Aorta (tissue), 5 donors: Measurements from ENCODE around the gene TMEFF2. TPM values are rescaled to one million over a fixed set of nuclear protein-coding genes. Genes with fewer than 3 reads are reported as not detected.
"Not testable (repeated sequence)": the region's sequence is repeated elsewhere in the genome, so short reads cannot be mapped to it uniquely, and the experiment has no call there.

Experiments
- ATAC-seq: fragments of 200-7000 bp; cut with Tn5 transposase; one replicate; pipeline ENCODE4 v1.9.1; 2022; ENCODE audit warnings: moderate library complexity; ENCODE audit not compliant: low FRiP score
- DNase-seq, 2 donors: peaks; one replicate each; pipeline ENCODE4 v3.0.0-alpha.2; 2020
- H3K27ac ChIP-seq, 2 donors: one replicate each; pipeline ENCODE4 v1.5.1; 2013; ENCODE audit warnings: low read length in 2 of 2, mild to moderate bottlenecking in 2 of 2, moderate library complexity in 2 of 2, control low read depth in 1 of 2, inconsistent platforms in 1 of 2, low read depth in 1 of 2
- H3K27me3 ChIP-seq, 2 donors: one replicate each; pipeline ENCODE4 v1.6.1; 2013; ENCODE audit warnings: control low read depth in 1 of 2, low read length in 1 of 2, mild to moderate bottlenecking in 1 of 2, moderate library complexity in 1 of 2; ENCODE audit not compliant: insufficient read depth in 2 of 2, control insufficient read depth in 1 of 2
- H3K36me3 ChIP-seq, 2 donors: one replicate each; pipeline ENCODE4 v1.6.1; 2013; ENCODE audit warnings: control low read depth in 1 of 2, low read length in 1 of 2, mild to moderate bottlenecking in 1 of 2; ENCODE audit not compliant: insufficient read depth in 2 of 2, control insufficient read depth in 1 of 2
- H3K4me1 ChIP-seq, 2 donors: one replicate each; pipeline ENCODE4 v1.6.1; 2013; ENCODE audit warnings: low read length in 2 of 2, control low read depth in 1 of 2, mild to moderate bottlenecking in 1 of 2, moderate library complexity in 1 of 2; ENCODE audit not compliant: insufficient read depth in 2 of 2, control insufficient read depth in 1 of 2
- H3K4me3 ChIP-seq, 2 donors: one replicate each; pipeline ENCODE4 v1.5.1; 2013; ENCODE audit warnings: low read length in 2 of 2, control low read depth in 1 of 2, mild to moderate bottlenecking in 1 of 2
- H3K9me3 ChIP-seq: one replicate; pipeline ENCODE4 v1.6.1; 2013; ENCODE audit warnings: mild to moderate bottlenecking, low read length; ENCODE audit not compliant: control insufficient read depth
- whole genome bisulfite sequencing, 2 donors: extraction: QIAGEN DNeasy Blood & Tissue Kit; methylation state at CpG; one replicate each; pipeline ENCODE4 v1.1.7; 2013; 5-methylcytosine and 5-hydroxymethylcytosine counted together
- intact Hi-C, 2 donors: fragments of 100-400 bp; cut with DNase I; formaldehyde crosslinking; loops; one replicate each; pipeline versions ENCODE4 v1.14.2 to v1.15.0; 2022
- polyA plus RNA-seq, 2 donors: library from polyadenylated mRNA; stranded (reverse); fragments of 200-250 nt; gene quantifications; one replicate each; pipeline ENCODE4 v1.2.3, GENCODE V29; 2013
- total RNA-seq, 2 donors: library from RNA; stranded (reverse); fragmentation: NEBNext Ultra II Directional; extraction: Animal tissue kit (Norgen Biotek cat#: 25700); gene quantifications; one replicate each; pipeline ENCODE4 v1.2.1, GENCODE V29; 2021
- donor health status: healthy with polysubstance abuse.
- donor health status: Bipolar disorder and iron deficiency.
- donor health status: DM: no; HTN: no; CAD: no.
- donor health status: DM: no; HTN: no; CAD: no.
- donor health status: DM: yes; HTN: yes; CAD: no.

The TMEFF2 gene
- total and polyA plus RNA-seq, 4 donors: 0.12 TPM; not detected in 3

DNA sequence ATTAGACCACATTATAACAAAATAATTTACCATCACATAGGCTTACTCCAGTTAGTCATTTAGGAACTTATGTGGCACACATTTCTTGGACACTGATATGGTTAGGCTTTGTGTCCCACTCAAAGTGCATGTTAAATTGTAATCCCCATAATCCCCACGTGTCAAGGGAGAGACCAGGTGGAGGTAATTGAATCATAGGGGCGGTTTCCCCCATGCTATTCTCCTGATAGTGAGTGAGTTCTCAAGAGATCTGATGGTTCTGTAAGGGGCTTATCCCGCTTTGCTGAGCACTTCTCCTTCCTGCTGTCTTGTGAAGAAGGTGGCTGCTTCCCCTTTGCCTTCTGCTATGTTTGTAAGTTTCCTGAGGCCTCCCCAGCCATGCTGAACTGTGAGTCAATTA, 114.6 kb downstream of the TMEFF2 start:
- H3K27ac ChIP-seq, DNase-seq, H3K27me3 ChIP-seq, ATAC-seq, H3K4me1 ChIP-seq, H3K36me3 ChIP-seq, H3K4me3 ChIP-seq, intact Hi-C loops, H3K9me3 ChIP-seq: not testable (repeated sequence)
- WGBS, 2 donors: 84 to 92% methylated on average over 3 of the region's 3 CpGs

DNA sequence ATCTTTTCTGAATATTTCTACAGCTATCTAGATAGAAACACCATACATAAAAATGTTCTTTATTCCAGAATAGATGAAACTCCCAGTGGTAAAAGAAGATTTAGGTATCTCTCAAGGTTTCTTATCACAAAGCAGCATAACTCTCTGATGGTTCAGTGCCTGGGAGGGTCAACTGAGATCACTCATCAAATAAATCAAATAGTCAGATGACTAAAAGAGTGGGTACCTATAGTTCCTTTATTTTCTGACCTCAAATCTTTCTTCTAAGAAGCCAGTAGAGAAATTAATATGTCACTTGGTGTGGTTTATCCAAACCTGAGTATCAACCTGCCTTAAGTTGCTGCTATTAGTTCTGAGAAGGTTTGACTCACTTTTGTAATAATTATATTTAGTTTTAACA, 120.9 kb downstream of the TMEFF2 start:
- Histone ChIP-seq H3K9me3 (no peaks in the 10 kb centered on the region), H3K36me3 (no peaks in the 10 kb centered on the region), H3K27me3 (no peaks in the 10 kb centered on the region), H3K4me1 (no peaks in the 10 kb centered on the region), H3K4me3 (no peak overlapping the region), H3K27ac (no peak overlapping the region)
- ATAC-seq (no peak), DNase-seq (no peak)
- intact Hi-C loops: no loop called here

DNA sequence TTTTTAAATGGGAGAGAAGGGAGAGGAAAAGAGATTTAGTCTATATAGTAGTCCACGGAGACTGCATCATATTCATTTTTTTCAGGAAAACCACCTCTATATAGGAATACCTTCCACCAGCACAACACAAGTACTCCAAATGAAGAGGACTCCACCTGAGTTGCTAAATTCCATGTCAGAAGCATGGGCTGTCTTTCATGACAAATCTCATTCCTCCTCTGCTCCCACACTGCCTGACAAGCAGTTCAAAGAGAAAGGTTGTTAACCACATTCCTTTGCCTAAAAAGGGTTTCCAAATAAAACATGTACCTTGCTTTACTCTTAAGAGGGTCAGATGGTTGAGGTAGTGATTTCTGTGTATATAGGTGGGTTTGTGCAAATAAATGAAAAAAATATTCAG, 122.0 kb downstream of the TMEFF2 start:
- H3K27ac ChIP-seq: no peak overlapping the region
- 67 to 80% methylated on average over 1 of the region's 1 CpG for WGBS, 2 donors
- H3K9me3 ChIP-seq: no peaks in the 10 kb centered on the region
- no peak for DNase-seq
- H3K4me1 ChIP-seq: no peaks in the 10 kb centered on the region
- no peak for ATAC-seq
- no peak overlapping the region for H3K4me3 ChIP-seq
- H3K36me3 ChIP-seq: no peaks in the 10 kb centered on the region
- intact Hi-C loops: no loop called here
- no peaks in the 10 kb centered on the region for H3K27me3 ChIP-seq

DNA sequence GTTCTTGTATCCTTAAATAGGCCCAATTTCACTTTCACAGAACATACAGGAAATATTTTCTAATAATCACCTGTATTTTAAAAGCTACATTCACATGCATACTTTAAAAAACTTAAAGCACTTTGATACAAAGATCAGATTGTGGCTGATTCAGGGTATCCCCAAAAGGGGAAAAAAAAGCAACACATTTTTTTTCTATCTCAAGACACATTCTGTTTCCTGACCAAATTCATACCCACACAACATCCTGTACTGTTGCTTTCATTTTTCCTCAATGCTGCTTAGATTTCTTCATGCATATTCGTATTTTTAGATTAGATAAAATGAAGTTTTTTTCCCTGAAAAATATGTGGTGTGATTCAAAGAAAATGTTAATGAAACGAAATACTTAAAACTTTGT, 122.5 kb downstream of the TMEFF2 start:
- DNase-seq (no peak), ATAC-seq (no peak)
- H3K36me3 ChIP-seq: no peaks in the 10 kb centered on the region
- no peak overlapping the region for H3K27ac ChIP-seq
- H3K4me1 ChIP-seq: no peaks in the 10 kb centered on the region
- no peak overlapping the region for H3K4me3 ChIP-seq
- no peaks in the 10 kb centered on the region for H3K9me3 ChIP-seq
- 53 to 60% methylated on average over 2 of the region's 2 CpGs for WGBS, 2 donors
- H3K27me3 ChIP-seq: no peaks in the 10 kb centered on the region
- intact Hi-C loops: no loop called here

DNA sequence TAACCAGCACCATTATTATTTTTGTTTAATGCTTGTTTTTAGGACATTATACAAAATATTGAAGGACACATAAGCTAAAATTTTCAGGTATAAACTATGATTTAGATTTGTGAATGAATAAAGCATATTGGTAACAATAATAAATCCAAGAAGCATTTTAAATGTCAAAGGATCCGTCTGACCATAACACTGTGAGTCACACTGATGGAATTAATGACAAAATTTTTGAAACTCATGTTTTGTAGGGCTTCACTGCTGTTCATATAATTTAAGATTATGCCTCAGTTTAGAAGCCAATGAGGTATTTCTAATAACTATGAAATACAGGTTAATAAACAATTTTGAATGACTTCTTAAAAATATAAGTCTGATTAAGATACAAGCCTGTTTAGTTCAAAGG, 124.6 kb downstream of the TMEFF2 start:
- no peak for DNase-seq
- no peak overlapping the region for H3K27ac ChIP-seq
- H3K4me1 ChIP-seq: no peaks in the 10 kb centered on the region
- WGBS, 2 donors: 47 to 60% methylated on average over 1 of the region's 1 CpG
- no peak for ATAC-seq
- intact Hi-C loops: no loop called here
- H3K36me3 ChIP-seq: no peaks in the 10 kb centered on the region
- H3K27me3 ChIP-seq: no peaks in the 10 kb centered on the region
- no peak overlapping the region for H3K4me3 ChIP-seq
- no peaks in the 10 kb centered on the region for H3K9me3 ChIP-seq

DNA sequence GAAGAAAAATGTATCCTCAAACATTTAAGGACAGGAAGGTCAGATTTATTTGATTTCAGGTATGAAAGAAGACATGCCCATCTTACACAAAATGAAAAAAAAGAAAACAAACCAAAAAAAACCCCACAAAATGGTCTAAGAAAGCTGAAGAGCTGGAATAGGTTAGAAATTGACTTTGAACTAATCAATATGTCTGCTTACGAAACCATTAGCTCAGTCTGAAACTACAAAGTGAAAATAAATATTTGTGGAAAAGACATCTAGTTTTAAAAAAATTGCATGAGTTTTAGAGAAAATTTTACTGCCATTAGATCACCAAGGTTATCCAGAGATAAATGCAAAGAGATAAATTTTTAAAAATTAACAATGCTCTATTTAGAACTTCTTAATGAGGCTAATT, 125.3 kb downstream of the TMEFF2 start:
- 97 to 100% methylated on average over 1 of the region's 1 CpG for WGBS, 2 donors

DNA sequence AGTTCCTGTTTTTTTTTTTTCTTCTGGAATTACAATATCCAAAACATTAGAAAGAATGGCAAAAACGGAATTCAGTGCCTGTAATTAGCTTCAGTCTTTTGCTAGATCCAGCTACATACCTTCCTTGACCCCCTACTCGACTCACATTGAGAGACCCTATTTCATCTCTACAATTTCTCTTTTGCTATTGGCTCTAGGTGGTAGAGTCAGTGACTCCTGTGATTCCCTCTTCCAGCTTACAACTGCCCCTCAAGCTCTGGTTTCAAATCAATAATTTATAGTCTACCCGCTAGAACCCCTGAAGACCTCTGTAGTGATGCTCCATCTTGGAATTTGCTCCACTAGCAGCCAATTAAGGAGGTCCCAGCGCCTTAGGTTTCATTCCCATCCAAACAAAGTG, 125.8 kb downstream of the TMEFF2 start:
- DNase-seq (no peak), ATAC-seq (no peak)
- intact Hi-C loops: no loop called here
- H3K36me3 ChIP-seq: no peaks in the 10 kb centered on the region
- no peaks in the 10 kb centered on the region for H3K4me1 ChIP-seq
- no peaks in the 10 kb centered on the region for H3K9me3 ChIP-seq
- H3K4me3 ChIP-seq: no peak overlapping the region
- no peaks in the 10 kb centered on the region for H3K27me3 ChIP-seq
- no peak overlapping the region for H3K27ac ChIP-seq
- 86 to 92% methylated on average over 4 of the region's 4 CpGs for WGBS, 2 donors

More for the DNA sequence above, 125.3 kb downstream of the TMEFF2 start:
- Histone ChIP-seq H3K27me3 (no peaks in the 10 kb centered on the region), H3K4me3 (no peak overlapping the region), H3K36me3 (no peaks in the 10 kb centered on the region), H3K4me1 (no peaks in the 10 kb centered on the region), H3K27ac (no peak overlapping the region), H3K9me3 (no peaks in the 10 kb centered on the region)
- intact Hi-C loops: no loop called here
- no peak for ATAC-seq
- no peak for DNase-seq

DNA sequence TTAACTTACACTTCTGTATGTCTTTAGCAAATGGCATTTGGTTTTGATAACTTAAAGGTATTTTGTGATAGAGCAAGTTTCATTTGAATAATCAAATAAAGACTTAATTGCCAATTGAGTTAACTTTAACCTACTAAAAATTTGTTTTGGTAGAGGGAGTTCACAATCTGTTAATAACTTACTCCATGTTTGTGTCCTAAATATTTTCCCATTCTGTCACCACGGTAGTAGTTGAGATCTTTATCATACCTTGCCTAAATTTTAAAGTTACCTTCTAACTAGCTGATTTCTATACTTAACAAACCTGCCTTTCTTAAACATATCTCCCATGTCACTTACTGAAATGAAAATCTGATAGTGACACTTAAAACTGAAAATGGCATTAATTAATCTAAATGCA, 127.1 kb downstream of the TMEFF2 start:
- intact Hi-C loops: no loop called here
- H3K4me1 ChIP-seq: no peaks in the 10 kb centered on the region
- WGBS, 2 donors: 66 to 82% methylated on average over 1 of the region's 1 CpG
- no peaks in the 10 kb centered on the region for H3K9me3 ChIP-seq
- no peak overlapping the region for H3K4me3 ChIP-seq
- ATAC-seq (no peak), DNase-seq (no peak)
- no peak overlapping the region for H3K27ac ChIP-seq
- H3K27me3 ChIP-seq: no peaks in the 10 kb centered on the region
- no peaks in the 10 kb centered on the region for H3K36me3 ChIP-seq

DNA sequence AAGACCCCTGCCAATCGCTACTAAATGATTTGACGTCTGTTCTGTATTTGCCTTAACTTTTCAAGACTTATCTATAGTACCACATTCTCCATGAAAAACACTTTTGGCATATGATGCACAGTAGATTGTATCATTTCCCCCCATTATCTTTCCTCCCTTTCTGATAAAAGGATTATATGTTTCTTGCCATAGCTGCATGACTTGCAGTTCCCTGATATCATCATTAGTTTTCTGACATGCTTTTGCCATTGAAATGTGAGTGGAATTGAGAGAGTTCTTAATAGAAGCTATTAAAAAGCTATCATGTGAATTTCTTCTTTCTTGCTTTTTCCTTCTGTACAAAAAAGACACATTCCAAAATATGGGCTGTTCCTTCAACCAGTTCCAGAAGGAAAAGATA, 130.3 kb downstream of the TMEFF2 start:
- Histone ChIP-seq H3K27me3 (no peaks in the 10 kb centered on the region), H3K4me1 (no peaks in the 10 kb centered on the region), H3K36me3 (no peaks in the 10 kb centered on the region), H3K4me3 (no peak overlapping the region), H3K9me3 (no peaks in the 10 kb centered on the region), H3K27ac (no peak overlapping the region)
- 87 to 92% methylated on average over 2 of the region's 2 CpGs for WGBS, 2 donors
- no peak for DNase-seq
- intact Hi-C loops: no loop called here
- ATAC-seq: no peak
